HuH-7.5 (cell line): ENCODE measurements around the gene SLC22A4.

Source experiments
- DNase-seq: peaks from one replicate; pipeline ENCODE4 v3.0.0; 2011; ENCODE audit warnings: low spot score

The SLC22A4 gene

DNA sequence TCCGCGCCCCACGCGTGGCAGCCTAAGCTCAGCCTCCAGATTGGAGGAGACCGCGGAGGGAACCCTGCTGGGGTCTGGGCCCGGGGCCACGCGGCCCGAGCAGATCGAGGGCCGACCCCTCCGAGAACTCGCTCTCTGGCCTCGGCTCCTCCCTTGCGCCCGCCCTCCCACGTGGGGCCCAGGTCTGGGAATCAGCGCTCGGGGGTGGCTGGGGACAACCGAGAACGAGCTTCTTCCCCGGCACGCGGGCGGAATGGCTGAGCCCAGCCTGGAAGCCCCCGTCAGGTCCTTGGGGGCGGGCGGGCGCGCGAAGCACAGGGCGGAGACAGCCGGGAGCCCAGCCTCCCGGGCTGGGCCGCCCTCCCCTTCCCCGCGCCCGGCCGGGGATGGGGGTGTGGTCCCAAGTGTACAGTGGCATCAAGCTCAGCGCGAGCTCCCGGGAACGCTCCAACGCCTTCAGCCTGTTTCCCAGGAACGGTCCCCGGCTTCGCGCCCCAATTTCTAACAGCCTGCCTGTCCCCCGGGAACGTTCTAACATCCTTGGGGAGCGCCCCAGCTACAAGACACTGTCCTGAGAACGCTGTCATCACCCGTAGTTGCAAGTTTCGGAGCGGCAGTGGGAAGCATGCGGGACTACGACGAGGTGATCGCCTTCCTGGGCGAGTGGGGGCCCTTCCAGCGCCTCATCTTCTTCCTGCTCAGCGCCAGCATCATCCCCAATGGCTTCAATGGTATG, at the start of gene SLC22A4:
SLC22A4 (plus strand) TSS at position 403 of the 736 bp plus-strand sequence; CDS start at position 626, 223 bp downstream.
- peak; percentile 87 for DNase-seq

DNA sequence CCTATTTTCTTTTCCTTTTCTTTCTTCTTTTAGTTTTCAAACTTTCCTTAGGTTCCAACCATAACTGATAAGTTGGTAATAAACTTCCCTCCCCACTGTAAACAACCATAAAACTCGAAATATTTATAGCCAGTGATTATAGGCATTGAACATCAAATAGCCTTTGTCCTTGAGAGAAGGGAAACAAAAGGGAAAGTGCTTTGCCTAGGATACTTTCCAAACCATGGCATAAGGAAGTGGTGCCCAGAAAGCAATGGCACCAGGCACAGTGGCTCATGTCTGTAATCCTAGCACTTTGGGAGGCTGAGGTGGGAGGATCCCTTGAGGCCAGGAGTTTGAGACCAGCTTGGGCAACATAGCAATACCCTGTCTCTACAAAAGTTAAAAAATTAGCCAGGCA, 48.6 kb upstream of the SLC22A4 start:
- DNase-seq, result no peak

DNA sequence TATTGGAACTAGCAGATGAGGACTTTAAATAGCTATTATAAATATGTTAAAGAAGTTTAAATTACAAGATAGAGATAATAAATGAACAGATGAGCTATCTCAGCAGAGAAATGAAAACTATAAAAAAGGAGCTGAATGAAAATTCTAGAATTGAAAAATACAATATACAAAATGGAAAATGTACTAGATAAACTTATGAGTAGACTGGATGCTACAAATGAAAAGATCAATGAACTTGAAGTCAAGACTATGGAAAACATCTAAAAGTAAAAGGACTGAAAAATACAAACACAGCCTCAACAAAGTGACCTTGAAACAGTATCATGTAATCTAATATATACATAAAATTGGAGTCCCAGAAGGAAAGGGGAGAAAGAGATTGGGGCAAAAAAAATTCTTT, 47.4 kb upstream of the SLC22A4 start:
- no peak for DNase-seq

DNA sequence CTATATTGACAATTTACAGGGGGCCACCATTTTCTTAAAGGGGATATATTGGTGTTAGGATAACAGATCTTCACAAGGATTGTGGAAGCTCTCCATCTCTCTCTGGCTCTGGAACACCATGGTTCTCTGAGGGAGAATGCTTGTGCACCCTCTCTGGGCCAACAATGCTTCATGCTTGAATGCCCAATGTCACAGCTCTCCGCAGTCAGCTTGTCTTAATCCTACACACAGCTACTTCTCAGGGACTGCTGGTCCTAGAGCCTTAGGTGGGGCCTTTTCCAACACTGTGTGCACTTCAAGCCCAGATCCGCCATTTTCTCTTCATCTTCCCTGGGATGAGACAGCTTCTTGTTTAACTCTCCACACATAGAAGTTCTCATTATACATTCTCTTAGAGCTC, 43.6 kb upstream of the SLC22A4 start:
- DNase-seq, result no peak

DNA sequence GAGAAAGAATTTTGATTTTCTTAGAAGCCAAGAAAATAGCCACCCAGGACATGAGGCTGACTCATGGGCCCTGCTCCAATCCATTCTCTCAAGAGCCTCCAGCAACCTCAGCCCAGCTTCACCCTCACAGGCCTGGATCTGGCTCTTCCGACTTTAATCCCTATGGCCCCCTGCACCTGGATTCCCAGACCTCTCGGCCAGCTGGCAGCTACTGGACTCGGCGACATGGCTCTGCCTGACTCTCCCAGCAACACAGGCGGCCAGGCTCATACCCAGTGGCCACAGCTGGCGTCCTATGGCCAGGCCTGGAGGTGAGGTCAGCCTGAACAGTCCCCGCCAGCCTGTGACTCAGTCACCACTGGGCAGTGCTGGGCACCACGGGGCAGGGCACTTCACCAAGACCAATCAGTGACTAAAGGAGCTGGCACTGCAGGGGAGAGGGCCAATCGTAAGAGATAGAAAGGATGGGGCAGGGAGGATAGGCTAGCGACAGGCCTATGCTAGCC, 42.9 kb upstream of the SLC22A4 start:
- DNase-seq, result no peak

DNA sequence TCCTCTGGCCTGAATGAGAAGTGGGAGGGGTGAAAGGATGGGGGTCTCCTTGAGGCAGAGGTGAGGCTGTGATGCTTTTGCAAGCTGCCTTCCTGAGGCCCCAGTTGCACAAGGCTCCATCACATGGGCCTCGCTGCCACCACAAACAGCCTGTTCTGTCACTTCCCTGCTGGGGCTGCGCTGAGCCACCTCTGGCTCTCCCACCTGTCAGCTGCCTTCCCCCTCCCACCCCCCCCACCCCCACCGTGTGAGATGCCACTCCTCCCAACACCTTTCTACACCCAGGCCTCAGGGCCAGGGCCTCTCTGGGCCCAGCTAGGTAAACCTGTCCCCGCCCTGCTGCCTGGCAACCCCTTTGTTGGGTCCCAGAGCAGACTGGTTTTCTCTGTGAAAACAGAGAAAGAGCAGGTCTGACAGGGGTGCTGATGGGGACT, 41.2 kb upstream of the SLC22A4 start:
- no peak for DNase-seq

DNA sequence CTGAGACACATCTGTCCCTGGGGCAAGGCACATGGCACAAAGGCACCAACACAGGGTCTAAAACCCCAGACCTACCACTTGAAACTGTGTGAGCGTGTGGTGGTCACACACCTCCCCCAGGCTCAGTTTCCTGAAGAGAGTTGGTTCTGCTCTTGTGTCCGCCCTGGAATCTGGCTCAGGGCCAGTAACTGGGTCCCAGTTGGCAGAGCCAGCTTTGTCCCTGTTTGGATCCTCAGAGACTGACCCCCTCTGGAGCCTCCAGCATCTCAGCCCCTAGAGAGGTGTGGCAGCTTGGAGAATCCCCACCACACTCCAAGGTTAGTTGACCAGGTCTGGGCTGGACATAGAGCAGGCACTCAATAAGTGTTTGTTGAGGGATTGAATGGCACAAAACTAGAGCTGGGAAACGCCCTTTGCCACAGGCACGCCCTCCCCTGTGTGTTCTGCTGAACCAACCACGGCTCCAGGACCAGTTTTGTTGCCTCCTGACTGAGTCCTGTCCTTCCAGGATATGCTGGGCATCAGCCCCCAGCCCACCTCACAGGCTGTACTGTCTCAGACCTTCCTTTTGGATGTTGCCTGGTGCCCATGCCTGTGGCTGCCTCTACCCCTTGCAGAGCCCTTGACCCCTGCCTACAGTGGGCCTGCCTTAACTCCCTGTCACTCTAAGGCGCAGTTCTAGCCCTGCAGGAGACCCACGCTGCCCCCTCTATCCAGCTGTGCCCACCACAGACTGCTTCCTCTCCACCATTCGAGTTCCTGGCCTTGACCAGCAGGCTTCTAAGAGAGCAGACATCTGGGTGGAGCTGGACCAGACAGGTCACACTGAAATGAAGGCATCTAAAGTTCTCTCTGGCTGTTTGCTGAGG, 40.5 kb upstream of the SLC22A4 start:
- no peak for DNase-seq

DNA sequence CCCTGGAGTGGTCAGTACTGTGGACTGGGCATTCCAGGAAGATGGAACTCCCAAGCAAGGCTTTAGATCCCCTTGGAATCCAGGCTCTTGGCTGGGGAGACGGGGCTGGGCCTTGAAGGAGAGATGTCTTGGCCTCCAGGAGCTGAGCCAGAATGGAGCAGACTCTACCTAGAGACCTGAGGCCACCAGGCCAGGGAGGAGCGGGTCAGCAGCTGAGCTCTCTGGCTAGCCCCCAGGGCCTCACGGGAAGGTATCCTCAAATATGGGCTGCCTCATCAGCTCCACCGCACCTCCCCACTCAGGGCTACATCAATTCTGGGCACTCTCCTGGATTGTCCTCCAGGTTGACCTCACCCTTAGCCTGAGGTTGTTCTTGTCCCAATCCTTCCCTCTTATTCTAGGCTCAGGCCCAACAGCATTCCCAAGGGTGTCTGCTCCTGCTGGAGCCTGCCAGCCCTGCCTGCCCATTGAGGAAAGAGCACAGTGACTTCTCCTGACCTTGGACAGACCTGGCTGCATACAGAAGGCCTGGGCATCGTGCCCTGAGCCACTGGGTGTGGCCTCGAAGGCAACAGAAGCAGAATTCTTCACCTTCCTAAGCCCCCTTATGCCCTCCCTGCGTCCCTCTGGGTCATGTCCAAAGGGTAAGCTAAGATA, 39.7 kb upstream of the SLC22A4 start:
- DNase-seq, result no peak

DNA sequence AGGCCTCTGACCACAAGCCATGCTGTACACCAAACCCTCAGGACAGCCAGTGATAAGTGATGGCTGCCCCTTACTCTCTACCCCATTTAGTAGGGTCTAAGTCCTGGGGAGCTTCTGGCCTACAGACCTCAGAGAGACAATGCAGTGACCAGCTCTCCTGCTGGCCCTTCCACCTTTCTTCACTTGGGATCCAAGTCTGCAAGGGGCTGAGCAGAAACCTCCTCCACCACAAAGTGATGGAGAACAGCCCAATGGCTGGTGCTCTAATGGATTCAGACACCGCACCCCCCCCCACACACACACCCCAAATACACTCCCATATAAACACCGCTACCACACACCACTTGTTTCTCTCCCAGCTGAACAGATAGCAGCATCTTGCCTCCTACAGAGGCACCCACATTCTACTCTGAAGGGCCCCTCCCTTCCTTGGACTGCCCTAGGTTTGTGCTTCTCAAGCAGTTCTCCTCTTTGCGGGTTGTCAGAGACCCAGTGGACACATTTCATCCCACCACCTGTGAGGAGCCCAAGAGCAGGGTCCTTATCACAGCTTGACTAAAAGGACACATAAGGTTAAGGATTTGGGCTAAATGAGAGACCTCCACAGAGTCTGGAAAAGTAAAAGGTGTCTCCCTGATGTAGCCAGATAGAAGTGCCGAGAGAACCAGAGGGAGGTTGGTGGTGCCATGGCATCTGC, 38.0 kb upstream of the SLC22A4 start:
- DNase-seq, result no peak

DNA sequence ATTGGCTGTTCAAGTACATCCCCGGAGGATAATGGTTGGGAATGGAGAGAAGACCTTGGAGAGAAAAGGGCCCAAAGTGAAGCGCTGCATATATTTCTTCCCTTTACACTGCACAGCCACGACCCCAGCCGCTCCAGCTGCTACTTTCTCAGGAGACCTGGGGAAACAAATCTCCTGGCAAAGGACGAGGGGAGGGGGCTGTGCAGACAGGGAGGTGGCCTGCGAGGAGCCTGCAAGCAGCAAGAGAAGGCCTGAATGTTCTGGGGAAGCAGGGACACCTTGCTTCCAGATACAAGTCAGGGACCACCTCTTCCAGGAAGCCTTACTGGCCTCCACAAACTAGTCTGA, 37.4 kb upstream of the SLC22A4 start:
- DNase-seq, result no peak

DNA sequence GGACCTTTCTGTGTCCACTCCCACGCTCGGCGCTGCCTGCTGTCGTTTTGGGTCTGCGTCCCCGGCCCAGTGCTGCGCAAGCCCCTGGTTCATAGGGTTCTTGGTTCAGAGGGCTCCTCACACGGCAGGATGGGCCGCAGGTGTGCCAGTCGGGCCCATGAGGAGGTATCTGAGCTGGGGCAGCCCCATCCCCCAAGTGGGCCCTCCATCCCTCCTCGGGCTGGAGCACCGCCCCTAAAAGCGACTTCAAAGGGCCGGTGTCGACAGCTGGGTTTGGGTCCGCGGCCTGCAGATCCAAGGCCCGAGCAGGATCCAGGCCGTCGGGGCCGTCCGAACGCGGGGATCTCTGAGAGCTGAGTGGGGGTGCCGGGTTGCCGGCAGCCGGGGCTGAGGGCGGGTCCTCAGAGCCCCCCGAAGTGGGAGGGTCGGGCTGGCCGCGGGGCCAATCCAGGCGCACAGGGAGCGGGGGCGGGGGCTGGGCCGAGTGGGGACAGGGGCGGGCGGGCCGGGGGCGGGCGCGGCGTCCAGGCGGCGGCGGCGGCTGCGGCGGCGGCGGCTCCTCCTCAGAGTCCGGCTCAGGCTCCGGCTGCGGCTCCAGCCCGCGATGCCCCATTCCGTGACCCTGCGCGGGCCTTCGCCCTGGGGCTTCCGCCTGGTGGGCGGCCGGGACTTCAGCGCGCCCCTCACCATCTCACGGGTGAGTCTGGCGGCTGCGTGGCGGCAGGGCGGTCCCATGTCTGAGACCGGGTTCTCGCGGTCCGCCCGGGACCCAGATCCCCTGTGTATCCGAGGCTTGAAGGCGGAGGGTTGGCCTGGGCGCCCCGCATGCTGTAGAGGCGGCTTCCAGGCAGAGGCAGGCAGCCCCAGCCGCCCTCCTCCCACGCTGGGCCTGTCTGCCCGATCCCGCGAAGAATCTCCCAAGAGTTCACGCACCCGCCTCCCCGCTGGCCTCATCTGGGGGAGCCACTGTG, 36.8 kb upstream of the SLC22A4 start, which contains the start of gene PDLIM4:
PDLIM4 (plus strand) TSS at position 566 of the 971 bp plus-strand sequence; CDS start at position 605, 39 bp downstream.
- no peak for DNase-seq

DNA sequence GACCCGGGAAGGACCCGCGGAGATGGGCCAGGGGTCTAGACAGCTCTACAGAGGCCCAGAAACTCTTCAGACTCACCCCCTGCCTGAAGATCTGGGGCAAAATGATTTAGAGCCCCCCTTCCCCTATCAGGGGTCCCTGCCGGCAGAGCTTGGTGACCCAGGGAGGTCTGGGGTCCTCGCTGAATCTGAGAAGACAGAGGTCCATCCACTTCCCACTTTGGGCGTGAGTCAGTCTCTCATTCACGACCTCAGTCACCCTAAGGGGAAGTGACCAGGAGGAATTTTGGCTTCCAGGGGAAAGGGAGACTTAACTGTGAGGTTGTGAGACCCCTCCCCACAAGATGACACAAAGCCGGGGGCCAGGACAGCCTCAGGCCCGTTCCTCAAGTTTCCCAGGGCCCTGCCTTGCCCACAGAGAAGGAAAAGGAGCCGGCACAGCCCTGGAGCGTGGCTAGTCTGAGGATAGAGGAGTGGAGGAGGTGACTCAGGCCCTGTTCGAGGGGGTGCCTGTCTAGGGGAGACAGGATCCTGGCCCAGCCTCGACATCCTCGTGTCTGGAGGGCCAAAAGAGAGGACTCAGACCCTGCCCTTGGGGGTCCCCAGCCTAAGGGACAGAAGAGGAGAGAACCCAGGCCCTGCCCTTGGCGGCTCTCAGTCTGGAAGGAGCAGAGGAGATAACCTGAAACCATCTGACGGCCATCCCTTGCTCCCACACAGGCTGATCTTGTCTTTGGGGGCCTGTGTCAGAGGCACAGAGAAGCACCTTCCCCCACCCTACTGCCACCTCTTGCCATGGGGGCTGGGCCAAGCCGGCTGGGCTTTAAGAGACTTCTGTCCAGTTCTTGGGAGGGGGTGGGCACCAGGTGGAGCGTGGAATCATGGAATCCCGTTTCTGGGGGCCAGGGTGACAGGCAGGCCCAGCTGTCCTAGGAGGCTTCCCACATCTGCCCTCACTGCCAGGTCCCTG, 35.8 kb upstream of the SLC22A4 start:
- DNase-seq, result no peak

DNA sequence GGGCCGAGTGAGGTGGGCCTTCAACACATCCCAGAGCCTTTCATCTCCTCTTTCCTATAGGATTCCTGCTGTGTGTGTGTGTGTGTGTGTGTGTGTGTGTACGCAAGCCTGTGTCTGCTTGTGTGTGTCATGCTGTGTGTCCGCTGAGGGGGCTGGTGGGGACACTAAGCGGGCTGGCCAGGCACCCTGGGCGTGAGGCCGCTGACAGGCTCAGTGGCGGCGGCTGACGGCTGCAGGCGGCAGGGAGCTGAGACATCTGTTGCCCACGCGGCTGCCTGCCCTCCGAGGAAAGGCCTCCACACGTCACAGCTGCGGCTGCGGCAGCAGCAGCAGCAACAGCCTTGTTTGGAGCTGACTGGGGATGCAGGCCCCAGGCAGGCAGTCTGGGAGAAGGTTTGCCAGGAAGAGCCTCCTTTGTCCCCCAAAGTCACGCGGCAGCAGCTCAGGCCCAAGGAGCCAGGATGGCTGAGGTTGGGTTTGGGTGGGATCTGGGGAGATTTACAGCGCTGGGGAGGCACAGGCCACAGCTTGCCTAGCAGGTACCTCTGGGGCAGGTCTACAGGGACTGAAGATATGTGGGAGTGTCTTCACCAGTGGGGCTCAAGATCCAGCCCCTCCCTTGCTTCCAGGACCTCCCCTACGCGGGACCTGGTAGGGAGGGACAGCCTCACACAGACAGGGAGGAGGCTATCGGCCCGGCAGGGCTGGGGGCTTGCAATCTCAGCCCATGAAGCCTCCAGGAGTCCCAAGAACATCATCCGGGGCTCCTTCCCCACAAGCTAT, 34.9 kb upstream of the SLC22A4 start:
- DNase-seq, result no peak

DNA sequence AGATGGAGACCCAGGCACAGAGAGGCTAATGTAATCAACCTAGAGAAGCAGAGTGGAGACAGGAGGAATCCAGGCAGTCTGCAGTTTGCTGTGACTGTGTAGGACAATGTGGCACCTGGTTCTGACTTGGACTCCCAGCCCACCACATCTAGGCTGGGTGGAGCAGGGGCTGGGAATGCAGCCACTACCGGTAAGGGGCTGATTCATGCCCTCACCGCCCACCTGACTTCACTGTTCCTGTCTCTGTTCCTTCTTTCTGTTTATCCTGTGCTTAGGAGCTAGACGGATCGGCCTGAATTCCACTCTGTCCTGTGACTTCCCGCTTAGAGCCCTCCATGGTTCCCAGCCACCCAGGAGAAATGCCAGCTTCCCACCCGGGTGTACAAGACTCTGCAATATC, 34.1 kb upstream of the SLC22A4 start:
- DNase-seq, result no peak

DNA sequence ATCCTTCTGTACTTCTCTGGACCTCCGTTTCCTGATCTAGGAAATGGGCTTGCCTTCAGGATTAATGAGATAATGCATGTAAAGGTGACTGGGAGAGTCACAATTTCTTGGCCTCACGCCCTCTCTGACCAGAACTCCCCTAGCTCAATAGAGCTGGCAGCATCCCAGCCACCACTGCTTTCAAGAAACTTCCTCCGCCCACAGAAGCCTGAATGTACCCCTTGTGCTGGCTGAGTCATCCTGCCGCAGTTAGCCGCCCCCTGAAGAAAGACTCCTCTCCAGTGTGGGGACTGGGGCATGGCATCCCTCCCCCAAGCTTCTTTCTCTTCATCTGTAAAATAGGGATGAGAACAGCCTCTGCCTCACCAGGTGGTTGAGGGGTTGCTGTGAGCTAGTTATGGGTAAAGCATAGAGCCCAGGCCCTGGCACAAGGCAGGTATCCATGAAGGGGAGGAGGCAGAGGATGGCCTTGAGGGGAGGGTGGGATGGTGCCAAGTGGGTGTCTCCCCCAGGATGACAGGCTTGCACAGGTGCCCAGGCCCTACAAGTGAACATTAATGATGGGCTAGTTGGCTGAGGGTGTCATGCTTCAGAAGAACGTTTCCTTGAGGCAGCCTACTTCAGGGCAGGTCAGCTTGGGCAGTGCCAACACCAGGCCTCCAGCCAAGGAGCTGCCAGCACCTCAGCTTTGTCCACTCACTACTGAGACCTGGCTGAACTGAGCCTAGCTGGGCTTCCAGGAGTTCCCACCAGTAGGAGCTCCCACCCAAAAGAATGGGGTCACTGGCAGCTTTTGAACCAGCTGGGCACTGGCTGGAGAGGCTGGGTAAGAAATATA, 33.3 kb upstream of the SLC22A4 start:
- no peak for DNase-seq

DNA sequence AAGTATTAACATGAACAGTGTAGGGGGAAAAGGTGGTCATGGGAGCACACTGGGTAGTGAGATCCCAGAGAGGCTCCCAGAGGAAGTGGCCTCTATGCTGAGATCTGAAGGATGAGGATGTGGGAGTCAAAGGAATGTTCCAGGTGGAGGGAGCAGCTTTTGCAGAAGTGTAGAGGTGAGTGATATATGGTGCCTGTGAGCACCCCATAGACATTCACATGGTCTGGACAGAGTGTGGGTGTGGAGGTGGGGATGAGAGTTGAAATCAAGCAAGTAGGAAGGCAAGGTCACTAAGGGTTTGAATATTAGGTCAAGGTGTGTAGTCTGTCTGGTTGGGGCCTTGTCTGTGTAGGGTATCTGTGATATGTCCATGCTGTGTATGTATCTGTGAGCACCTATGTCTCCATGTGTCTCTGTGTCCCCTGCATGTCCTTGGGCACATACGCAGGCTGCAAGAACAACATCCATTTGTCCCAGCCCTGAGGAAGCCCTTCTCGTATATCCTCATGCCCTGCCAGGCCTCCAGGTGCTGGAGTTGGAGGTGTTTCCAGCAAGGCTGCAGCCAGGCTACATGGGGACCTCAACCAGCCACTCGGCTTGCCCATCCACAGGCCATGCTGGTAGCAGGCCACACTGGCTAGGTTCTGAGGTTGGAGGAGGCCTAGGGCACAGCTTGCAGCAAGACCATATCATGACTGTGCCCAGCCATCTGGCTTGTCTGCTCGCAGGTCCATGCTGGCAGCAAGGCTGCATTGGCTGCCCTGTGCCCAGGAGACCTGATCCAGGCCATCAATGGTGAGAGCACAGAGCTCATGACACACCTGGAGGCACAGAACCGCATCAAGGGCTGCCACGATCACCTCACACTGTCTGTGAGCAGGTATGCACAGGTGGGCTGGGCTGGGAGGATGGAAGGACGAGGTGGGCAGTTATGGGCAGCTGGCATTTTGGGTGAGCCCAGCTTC, 32.0 kb upstream of the SLC22A4 start:
- DNase-seq, result no peak
